ENCODE results near the gene NME7.

DNA sequence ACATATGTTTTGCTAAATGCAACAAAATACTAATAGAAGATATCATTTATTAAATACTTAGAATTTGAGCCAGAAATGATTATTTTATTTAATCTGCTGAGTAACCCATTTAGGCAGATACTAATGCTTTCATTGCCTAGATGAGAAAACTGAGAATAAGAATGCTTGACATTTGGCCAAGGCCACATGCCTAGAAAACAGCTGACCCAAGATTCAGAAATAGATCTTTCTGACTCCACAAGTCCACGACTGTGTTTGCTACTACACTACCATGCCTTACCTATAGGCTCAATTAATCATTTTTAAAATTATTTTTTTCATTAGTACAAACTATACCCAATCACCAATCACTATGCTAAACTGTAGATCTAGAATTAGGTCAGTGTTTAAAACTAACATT, 131.5 kb downstream of the NME7 start:
- TF ChIP-seq, protein P1, sequence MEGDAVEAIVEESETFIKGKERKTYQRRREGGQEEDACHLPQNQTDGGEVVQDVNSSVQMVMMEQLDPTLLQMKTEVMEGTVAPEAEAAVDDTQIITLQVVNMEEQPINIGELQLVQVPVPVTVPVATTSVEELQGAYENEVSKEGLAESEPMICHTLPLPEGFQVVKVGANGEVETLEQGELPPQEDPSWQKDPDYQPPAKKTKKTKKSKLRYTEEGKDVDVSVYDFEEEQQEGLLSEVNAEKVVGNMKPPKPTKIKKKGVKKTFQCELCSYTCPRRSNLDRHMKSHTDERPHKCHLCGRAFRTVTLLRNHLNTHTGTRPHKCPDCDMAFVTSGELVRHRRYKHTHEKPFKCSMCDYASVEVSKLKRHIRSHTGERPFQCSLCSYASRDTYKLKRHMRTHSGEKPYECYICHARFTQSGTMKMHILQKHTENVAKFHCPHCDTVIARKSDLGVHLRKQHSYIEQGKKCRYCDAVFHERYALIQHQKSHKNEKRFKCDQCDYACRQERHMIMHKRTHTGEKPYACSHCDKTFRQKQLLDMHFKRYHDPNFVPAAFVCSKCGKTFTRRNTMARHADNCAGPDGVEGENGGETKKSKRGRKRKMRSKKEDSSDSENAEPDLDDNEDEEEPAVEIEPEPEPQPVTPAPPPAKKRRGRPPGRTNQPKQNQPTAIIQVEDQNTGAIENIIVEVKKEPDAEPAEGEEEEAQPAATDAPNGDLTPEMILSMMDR (IDR thresholded peaks at IDR 0.05) = no peak
- TF ChIP-seq POLR2A (IDR thresholded peaks at IDR 0.05) = no peak
